ENCODE data around the gene THEMIS.

GRCh38 chr6:127843582-127843981, 57.3 kb downstream of the THEMIS start:
- TF ChIP-seq GATA3 (IDR thresholded peaks at IDR 0.05; ENCODE audit: low read depth, low read length) (no peak), GATA2 (IDR thresholded peaks at IDR 0.05; ENCODE audit: low read depth, low read length) (no peak)
